Activated CD4-positive, CD25-positive, alpha-beta regulatory T cell treated with anti-CD3 and anti-CD28 coated beads, Interleukin-2, amount 50 U/mL, for 24 hours (primary cell): Measurements from ENCODE around the gene MYOM1.

ENCODE experiments used
- ATAC-seq, 2 donors: fragments of 150-1000 bp; cut with Tn5 transposase; one replicate each; pipeline ENCODE4 v1.10.0; 2021; ENCODE audit warnings: mild to moderate bottlenecking in 1 of 2, moderate library complexity in 1 of 2

The MYOM1 gene

GRCh38 chr18:3219631-3220335 is at the start of gene MYOM1:
TSS of gene MYOM1 (minus strand) at chr18:3219968. CDS start at chr18:3215223, 4,745 bp downstream.
- no peak for ATAC-seq

GRCh38 chr18:3269241-3269913 is 49.6 kb upstream of the MYOM1 start:
- ATAC-seq, result no peak

- ATAC-seq, result no peak
Observed at GRCh38 chr18:3268306-3268705, 48.5 kb upstream of the MYOM1 start.

GRCh38 chr18:3266062-3266608 is 46.4 kb upstream of the MYOM1 start:
- no peak for ATAC-seq

GRCh38 chr18:3265564-3266033 is 45.8 kb upstream of the MYOM1 start:
- no peak for ATAC-seq

GRCh38 chr18:3264362-3264761 is 44.6 kb upstream of the MYOM1 start:
- ATAC-seq, result no peak

- no peak for ATAC-seq
Observed at GRCh38 chr18:3263132-3263700, 43.4 kb upstream of the MYOM1 start.

GRCh38 chr18:3262234-3263131 is 42.7 kb upstream of the MYOM1 start:
- peak; percentile 34 to 44 for ATAC-seq

- ATAC-seq, result peak; percentile 77 to 79
Observed at GRCh38 chr18:3261373-3262233, 41.8 kb upstream of the MYOM1 start, which contains the start of gene MYL12B. TSS of gene MYL12B (plus strand) at chr18:3262133. CDS start at chr18:3272899, 10,766 bp downstream.

- ATAC-seq, result no peak
Observed at GRCh38 chr18:3260995-3261372, 41.2 kb upstream of the MYOM1 start.

GRCh38 chr18:3257627-3258120 is 37.9 kb upstream of the MYOM1 start:
- no peak for ATAC-seq

GRCh38 chr18:3256693-3257626 is 37.2 kb upstream of the MYOM1 start:
- no peak for ATAC-seq

- ATAC-seq, result no peak
Observed at GRCh38 chr18:3255611-3256165, 35.9 kb upstream of the MYOM1 start.

- ATAC-seq, result no peak
Observed at GRCh38 chr18:3254725-3255124, 35.0 kb upstream of the MYOM1 start.

GRCh38 chr18:3252843-3253242 is 33.1 kb upstream of the MYOM1 start:
- ATAC-seq, result no peak

- no peak for ATAC-seq
Observed at GRCh38 chr18:3251963-3252277, 32.2 kb upstream of the MYOM1 start.

GRCh38 chr18:3251249-3251962 is 31.6 kb upstream of the MYOM1 start:
- no peak for ATAC-seq

GRCh38 chr18:3250237-3251107 is 30.7 kb upstream of the MYOM1 start:
- peak; percentile 10 to 14 for ATAC-seq
